Measurements from ENCODE around the gene TMEM120B. TPM values are rescaled to one million over a fixed set of nuclear protein-coding genes. Genes with fewer than 3 reads are reported as not detected.

The TMEM120B gene
- total RNA-seq, 1 donor from 2014 or later: 10.3 TPM

Other genes with a start within 250 kb of the TMEM120B start
- 36.7 TPM for gene KDM2B, start 131.7 kb upstream of the TMEM120B start, total RNA-seq (ENCODE audit: unreplicated experiment)
- gene ORAI1, start 86.2 kb upstream of the TMEM120B start, total RNA-seq (ENCODE audit: unreplicated experiment): 35.3 TPM
- gene MORN3, start 43.1 kb upstream of the TMEM120B start, total RNA-seq (ENCODE audit: unreplicated experiment): 1.2 TPM
- gene RHOF, start 80.9 kb downstream of the TMEM120B start, total RNA-seq (ENCODE audit: unreplicated experiment): 25.7 TPM
- 25.3 TPM for gene SETD1B, start 91.3 kb downstream of the TMEM120B start, total RNA-seq (ENCODE audit: unreplicated experiment)
- gene HPD, start 146.1 kb downstream of the TMEM120B start, total RNA-seq (ENCODE audit: unreplicated experiment): not detected
- gene PSMD9, start 176.0 kb downstream of the TMEM120B start, total RNA-seq (ENCODE audit: unreplicated experiment): 34.0 TPM
- gene CFAP251, start 205.8 kb downstream of the TMEM120B start, total RNA-seq (ENCODE audit: unreplicated experiment): 0.80 TPM

All from endothelial cell (in vitro differentiated cells).